Measurements from ENCODE around the gene PIP4K2A.
"Not testable (repeated sequence)": the region's sequence is repeated elsewhere in the genome, so short reads cannot be mapped to it uniquely, and the experiment has no call there.

Gene PIP4K2A

DNA sequence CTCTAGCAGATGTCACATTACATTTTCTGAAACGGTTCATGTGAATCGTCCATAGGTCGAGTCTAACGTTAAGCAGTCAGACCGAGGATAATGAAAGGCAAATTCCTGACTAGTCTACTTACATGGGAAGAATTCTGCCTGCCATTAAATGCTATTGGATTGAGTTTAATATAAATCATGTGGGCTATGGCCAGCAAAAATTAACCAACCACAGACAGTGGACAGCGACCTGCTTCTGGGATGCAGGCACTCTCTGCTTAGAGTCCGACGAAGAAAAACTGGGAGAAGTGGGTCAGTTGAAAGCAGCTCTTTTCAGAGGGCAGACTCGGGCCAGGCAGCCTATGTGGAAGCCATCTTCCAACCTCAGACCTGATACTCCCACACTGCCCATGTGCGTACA, 16.6 kb downstream of the PIP4K2A start:
- H3K4me3 ChIP-seq (ENCODE audit: low read depth, low read length): no peak overlapping the region
- TF ChIP-seq, protein P1, sequence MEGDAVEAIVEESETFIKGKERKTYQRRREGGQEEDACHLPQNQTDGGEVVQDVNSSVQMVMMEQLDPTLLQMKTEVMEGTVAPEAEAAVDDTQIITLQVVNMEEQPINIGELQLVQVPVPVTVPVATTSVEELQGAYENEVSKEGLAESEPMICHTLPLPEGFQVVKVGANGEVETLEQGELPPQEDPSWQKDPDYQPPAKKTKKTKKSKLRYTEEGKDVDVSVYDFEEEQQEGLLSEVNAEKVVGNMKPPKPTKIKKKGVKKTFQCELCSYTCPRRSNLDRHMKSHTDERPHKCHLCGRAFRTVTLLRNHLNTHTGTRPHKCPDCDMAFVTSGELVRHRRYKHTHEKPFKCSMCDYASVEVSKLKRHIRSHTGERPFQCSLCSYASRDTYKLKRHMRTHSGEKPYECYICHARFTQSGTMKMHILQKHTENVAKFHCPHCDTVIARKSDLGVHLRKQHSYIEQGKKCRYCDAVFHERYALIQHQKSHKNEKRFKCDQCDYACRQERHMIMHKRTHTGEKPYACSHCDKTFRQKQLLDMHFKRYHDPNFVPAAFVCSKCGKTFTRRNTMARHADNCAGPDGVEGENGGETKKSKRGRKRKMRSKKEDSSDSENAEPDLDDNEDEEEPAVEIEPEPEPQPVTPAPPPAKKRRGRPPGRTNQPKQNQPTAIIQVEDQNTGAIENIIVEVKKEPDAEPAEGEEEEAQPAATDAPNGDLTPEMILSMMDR (IDR thresholded peaks at IDR 0.05; ENCODE audit: low read depth, low read length, missing control alignments): no peak
- no peak for DNase-seq (ENCODE audit: low read depth)

DNA sequence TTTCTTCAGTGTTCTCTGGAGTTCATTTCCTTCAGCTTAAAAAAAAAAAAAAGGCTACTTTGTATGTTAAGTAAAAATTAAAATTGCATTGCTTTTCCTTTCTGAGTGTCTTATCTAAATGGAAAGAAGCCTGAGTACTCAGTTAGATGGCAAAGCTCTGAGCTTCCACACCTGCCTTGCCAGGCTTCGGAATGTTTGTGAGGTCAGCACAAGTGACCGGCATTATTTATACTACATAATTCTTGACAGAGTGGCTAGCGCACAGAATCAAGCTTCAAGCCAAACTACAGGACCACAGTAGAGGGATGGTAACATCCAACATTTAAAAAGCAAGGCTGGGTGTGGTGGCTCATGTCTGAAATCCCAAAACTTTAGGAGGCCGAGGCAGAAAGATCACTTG, 17.3 kb downstream of the PIP4K2A start:
- DNase-seq (ENCODE audit: low read depth): no peak
- TF ChIP-seq, protein P1 (IDR thresholded peaks at IDR 0.05; ENCODE audit: low read depth, low read length, missing control alignments): no peak
- H3K4me3 ChIP-seq (ENCODE audit: low read depth, low read length): no peak overlapping the region

DNA sequence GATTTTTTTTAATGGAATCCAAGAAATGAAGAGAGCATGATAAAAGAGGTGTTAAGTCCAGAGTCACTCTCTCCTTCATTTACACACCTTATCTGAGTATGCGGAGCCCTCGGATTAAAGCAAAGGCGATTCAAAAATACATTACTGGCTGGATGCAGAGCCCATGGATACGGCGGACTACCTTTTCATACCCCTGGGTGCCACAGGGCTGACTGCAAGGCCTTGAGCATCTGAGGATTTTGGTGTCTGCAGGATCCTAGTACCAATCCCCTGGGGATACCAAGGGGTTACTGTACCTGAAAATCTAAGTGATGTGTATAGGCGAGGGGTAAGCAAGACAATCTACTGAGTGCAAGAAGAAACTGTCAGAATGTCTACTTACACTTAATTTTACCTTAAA, 20.5 kb downstream of the PIP4K2A start:
- TF ChIP-seq, protein P1 (IDR thresholded peaks at IDR 0.05; ENCODE audit: low read depth, low read length, missing control alignments): no peak
- no peak overlapping the region; the same call in 1 of the 2 replicates for H3K4me3 ChIP-seq (ENCODE audit: low read depth, low read length)
- DNase-seq (ENCODE audit: low read depth): no peak

DNA sequence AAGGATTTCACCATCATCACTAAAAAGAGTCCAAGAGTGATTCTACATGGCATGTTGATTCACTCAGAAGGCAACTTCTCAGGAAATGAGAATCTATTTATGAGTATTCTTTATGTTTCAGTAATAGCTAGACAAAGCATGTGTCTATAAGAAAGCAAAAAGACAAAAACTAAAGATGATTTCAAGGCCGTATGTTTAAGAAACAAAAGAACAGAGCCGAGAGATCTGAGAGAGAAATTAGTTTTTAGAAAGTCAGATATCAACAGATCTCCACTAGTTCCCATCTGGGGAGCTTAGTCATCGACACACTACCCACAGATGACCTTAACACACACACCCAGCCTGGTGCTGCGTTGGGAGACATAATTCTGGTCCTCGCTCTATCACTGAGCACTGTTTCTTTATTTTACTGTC, 21.0 kb downstream of the PIP4K2A start:
- no peak overlapping the region; the same call in 1 of the 2 replicates for H3K4me3 ChIP-seq (ENCODE audit: low read depth, low read length)
- TF ChIP-seq, protein P1 (IDR thresholded peaks at IDR 0.05; ENCODE audit: low read depth, low read length, missing control alignments): no peak
- no peak for DNase-seq (ENCODE audit: low read depth)

DNA sequence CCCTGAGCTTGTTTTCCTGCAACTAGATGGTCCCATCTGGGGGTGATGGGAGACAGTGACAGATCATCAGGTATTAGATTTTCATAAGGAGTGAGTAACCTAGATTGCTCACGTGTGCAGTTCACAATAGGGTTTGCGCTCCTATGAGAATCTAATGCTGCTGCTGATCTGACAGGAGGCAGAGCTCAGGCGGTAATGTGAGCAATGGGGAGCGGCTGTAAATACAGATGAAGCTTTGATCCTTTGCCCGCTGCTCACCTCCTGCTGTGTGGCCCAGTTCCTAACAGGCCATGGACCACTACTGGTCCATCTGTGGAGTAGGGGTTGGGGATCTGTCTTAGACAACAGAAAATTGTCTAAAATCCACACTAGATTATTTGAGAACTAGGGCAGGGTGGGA, 22.3 kb downstream of the PIP4K2A start:
- DNase-seq (ENCODE audit: low read depth); H3K4me3 ChIP-seq (ENCODE audit: low read depth, low read length): not testable (repeated sequence)

DNA sequence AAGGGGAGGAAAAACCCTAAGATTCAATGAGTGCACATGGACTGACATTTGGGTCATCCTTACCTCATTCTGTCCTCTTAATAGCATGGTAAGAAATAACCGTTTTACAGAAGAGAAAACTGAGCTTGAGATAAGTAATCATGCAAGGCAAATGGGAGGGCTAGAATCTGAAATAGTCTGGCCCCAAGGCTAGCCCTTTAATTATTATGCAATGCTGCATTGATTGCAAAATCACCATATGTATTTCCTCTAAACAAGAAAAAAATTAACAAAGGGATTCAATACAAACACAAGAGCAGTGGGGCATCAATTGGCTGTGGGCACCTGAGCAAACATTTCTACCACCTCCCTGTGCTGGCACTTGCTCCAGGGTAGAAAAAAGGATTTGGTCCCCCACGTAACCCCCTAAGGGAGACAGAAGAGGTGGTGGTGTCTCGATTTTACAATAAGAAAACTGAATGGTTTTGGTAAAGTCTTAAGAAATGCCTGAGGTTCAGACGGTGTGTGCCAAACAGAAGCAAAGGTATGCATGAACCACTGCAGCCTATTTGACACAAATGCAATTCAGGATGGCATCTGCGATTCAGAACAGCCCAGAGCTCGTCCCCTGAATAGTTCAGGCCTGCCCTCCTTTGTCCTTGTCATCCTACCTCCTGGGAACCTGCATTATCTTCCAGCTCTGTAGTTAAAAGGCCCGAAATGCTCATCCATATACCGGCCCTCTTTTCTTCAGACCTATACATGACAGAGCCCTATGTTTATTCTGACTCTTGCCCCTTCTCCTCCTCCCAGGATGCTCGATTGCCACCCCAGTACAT, 23.6 kb downstream of the PIP4K2A start:
- DNase-seq (ENCODE audit: low read depth): no peak
- no peak overlapping the region for H3K4me3 ChIP-seq (ENCODE audit: low read depth, low read length)
- TF ChIP-seq, protein P1 (IDR thresholded peaks at IDR 0.05; ENCODE audit: low read depth, low read length, missing control alignments): no peak

DNA sequence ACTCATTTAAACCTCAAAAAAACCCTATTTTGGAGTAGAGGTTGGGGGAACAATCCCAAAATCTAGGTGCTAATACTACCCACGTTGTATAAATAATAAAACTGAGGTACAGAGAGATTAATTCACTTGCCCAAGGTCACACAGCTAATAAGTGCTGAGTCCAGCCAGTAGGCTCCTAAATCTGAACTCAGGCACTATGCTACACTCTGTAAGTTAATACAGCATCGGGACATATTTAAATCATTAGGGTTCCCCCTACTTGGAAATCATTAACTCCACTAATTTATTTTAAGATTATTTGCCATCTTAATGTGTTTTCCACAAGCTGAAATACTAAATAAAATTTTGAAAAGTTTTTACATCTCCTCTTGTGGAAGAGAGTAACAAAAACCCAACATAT, 24.2 kb downstream of the PIP4K2A start:
- DNase-seq (ENCODE audit: low read depth): no peak
- H3K4me3 ChIP-seq (ENCODE audit: low read depth, low read length): no peak overlapping the region
- TF ChIP-seq, protein P1 (IDR thresholded peaks at IDR 0.05; ENCODE audit: low read depth, low read length, missing control alignments): no peak

Data from GM12864 (cell line).